IMR-90 (cell line): ENCODE data around the gene PTGS2. TPM values are rescaled to one million over a fixed set of nuclear protein-coding genes. Genes with fewer than 3 reads are reported as not detected.

Experiments
- ATAC-seq: fragments of 200-7000 bp; cut with Tn5 transposase; 2 replicates; pipeline ENCODE4 v1.9.1; 2020; ENCODE audit warnings: low read depth, mild to moderate bottlenecking, moderate library complexity
- BruUV-seq: library from RNA; stranded (reverse); fragments of 400-500 nt; replicated peaks from 2 replicates; lab custom pipeline; 2021; lab: Mats Ljungman, UMichigan
- CTCF ChIA-PET: fragments of 300-600 bp; formaldehyde crosslinking; extraction: SDS; loops from one replicate; lab custom pipeline; 2021; ENCODE audit warnings: antibody characterized with exemption; lab: Yijun Ruan, JAX
- POLR2A ChIA-PET: fragments of 300-600 bp; sonication (Branson Sonifier 250); formaldehyde crosslinking; loops from one replicate; lab custom pipeline; 2022; ENCODE audit warnings: antibody characterized with exemption; ENCODE audit not compliant: unreplicated experiment; lab: Charles Lee
- DNase-seq: peaks from one replicate; pipeline ENCODE4 v3.0.0; 2013
- H2AFZ ChIP-seq: replicated peaks from 2 replicates; pipeline ENCODE3; 2013; ENCODE audit warnings: low read length, mild to moderate bottlenecking; ENCODE audit not compliant: poor library complexity
- H2AK5ac ChIP-seq: 2 replicates; pipeline ENCODE4 v1.6.1; 2013; ENCODE audit warnings: low read depth, low read length, inconsistent platforms
- H2AK9ac ChIP-seq: replicated peaks from 2 replicates; pipeline ENCODE3; 2013; ENCODE audit warnings: mild to moderate bottlenecking, low read depth, low read length, moderate library complexity; ENCODE audit not compliant: poor library complexity
- H2BK120ac ChIP-seq: 2 replicates; pipeline ENCODE4 v1.6.1; 2013; ENCODE audit warnings: low read depth, low read length, inconsistent platforms
- H2BK15ac ChIP-seq: 3 replicates; pipeline ENCODE4 v1.6.1; 2013; ENCODE audit warnings: low read depth, low read length, inconsistent platforms
- H2BK20ac ChIP-seq: 2 replicates; pipeline ENCODE4 v1.6.1; 2013; ENCODE audit warnings: low read depth, mild to moderate bottlenecking, inconsistent platforms, low read length, moderate library complexity
- H2BK5ac ChIP-seq: 2 replicates; pipeline ENCODE4 v1.6.1; 2013; ENCODE audit warnings: mild to moderate bottlenecking, low read depth, low read length, inconsistent platforms; ENCODE audit not compliant: poor library complexity, severe bottlenecking
- H3K14ac ChIP-seq: replicated peaks from 2 replicates; pipeline ENCODE4 v1.6.1; 2013; ENCODE audit warnings: low read depth, low read length, inconsistent platforms
- H3K18ac ChIP-seq: 2 replicates; pipeline ENCODE4 v1.6.1; 2013; ENCODE audit warnings: low read depth, low read length, control low read depth
- H3K23ac ChIP-seq: 2 replicates; pipeline ENCODE4 v1.6.1; 2013; ENCODE audit warnings: low read depth, low read length, inconsistent platforms
- H3K27ac ChIP-seq: 2 replicates; pipeline ENCODE4 v1.5.1; 2013; ENCODE audit warnings: mild to moderate bottlenecking, control low read depth, low read length; ENCODE audit not compliant: insufficient read depth
- H3K27me3 ChIP-seq: 2 replicates; pipeline ENCODE4 v1.6.1; 2013; ENCODE audit warnings: low read length; ENCODE audit not compliant: control insufficient read depth, insufficient read depth
- H3K36me3 ChIP-seq: 2 replicates; pipeline ENCODE4 v1.6.1; 2013; ENCODE audit warnings: low read length, mixed read lengths; ENCODE audit not compliant: control insufficient read depth, insufficient read depth
- H3K4ac ChIP-seq: 2 replicates; pipeline ENCODE4 v1.6.1; 2013; ENCODE audit warnings: low read depth, low read length, inconsistent platforms
- H3K4me1 ChIP-seq: 2 replicates; pipeline ENCODE4 v1.6.1; 2013; ENCODE audit warnings: low read length, mixed read lengths; ENCODE audit not compliant: control insufficient read depth, insufficient read depth
- H3K4me2 ChIP-seq: 2 replicates; pipeline ENCODE4 v1.6.1; 2013; ENCODE audit warnings: low read depth, mild to moderate bottlenecking, control low read depth, low read length, moderate library complexity
- H3K4me3 ChIP-seq: 2 replicates; pipeline ENCODE4 v1.5.1; 2013; ENCODE audit warnings: low read depth, mild to moderate bottlenecking, control low read depth, low read length, moderate library complexity; ENCODE audit not compliant: insufficient read depth
- H3K56ac ChIP-seq: 2 replicates; pipeline ENCODE4 v1.6.1; 2013; ENCODE audit warnings: low read length, inconsistent platforms; ENCODE audit not compliant: insufficient read depth; ENCODE audit errors: extremely low read depth
- H3K79me1 ChIP-seq, 2 experiments: 2 replicates each; pipeline ENCODE4 v1.6.1; 2013; ENCODE audit warnings: low read length in 2 of 2, inconsistent platforms in 1 of 2, low read depth in 1 of 2
- H3K9ac ChIP-seq: 2 replicates; pipeline ENCODE4 v1.6.1; 2013; ENCODE audit warnings: low read depth, low read length, control low read depth
- H3K9me1 ChIP-seq: 2 replicates; pipeline ENCODE4 v1.6.1; 2013; ENCODE audit warnings: low read length, inconsistent platforms; ENCODE audit not compliant: insufficient read depth
- H3K9me3 ChIP-seq: 2 replicates; pipeline ENCODE4 v1.6.1; 2013; ENCODE audit warnings: low read length; ENCODE audit not compliant: control insufficient read depth, insufficient read depth
- H4K20me1 ChIP-seq: 2 replicates; pipeline ENCODE4 v1.6.1; 2013; ENCODE audit warnings: low read length, inconsistent platforms; ENCODE audit not compliant: insufficient read depth
- H4K5ac ChIP-seq: 2 replicates; pipeline ENCODE4 v1.6.1; 2013; ENCODE audit warnings: mild to moderate bottlenecking, low read depth, low read length, control low read depth
- H4K8ac ChIP-seq, 2 experiments: 2 replicates each; pipeline ENCODE4 v1.6.1; 2013; ENCODE audit warnings: low read depth in 2 of 2, low read length in 2 of 2, control low read depth in 1 of 2, inconsistent platforms in 1 of 2
- H4K91ac ChIP-seq: 2 replicates; pipeline ENCODE4 v1.6.1; 2013; ENCODE audit warnings: low read depth, low read length, inconsistent platforms; ENCODE audit not compliant: insufficient read depth
- BHLHE40 ChIP-seq: fragments of 150-350 bp; IDR thresholded peaks from 2 replicates; pipeline ENCODE4 v1.6.1; 2016; ENCODE audit warnings: mild to moderate bottlenecking, low read depth, low read length
- CEBPB ChIP-seq: IDR thresholded peaks from 2 replicates; pipeline ENCODE4 v1.6.1; 2012; ENCODE audit warnings: low read depth, low read length, improper control_type of control experiment
- FOS ChIP-seq: fragments of 150-350 bp; IDR thresholded peaks from 2 replicates; pipeline ENCODE4 v1.6.1; 2016; ENCODE audit warnings: low read depth, low read length
- MAZ ChIP-seq: IDR thresholded peaks from 2 replicates; pipeline ENCODE4 v1.6.1; 2012; ENCODE audit warnings: low read depth, mild to moderate bottlenecking, low read length, improper control_type of control experiment, moderate library complexity, borderline replicate concordance
- NFE2L2 ChIP-seq: fragments of 150-350 bp; IDR thresholded peaks from 2 replicates; pipeline ENCODE4 v1.6.1; 2016; ENCODE audit warnings: low read depth, mild to moderate bottlenecking, low read length
- RFX5 ChIP-seq: IDR thresholded peaks from 2 replicates; pipeline ENCODE4 v1.8.0; 2012; ENCODE audit warnings: low read depth, mild to moderate bottlenecking, low read length, moderate library complexity
- SMC3 ChIP-seq: fragments of 150-350 bp; IDR thresholded peaks from 2 replicates; pipeline ENCODE4 v1.6.1; 2016; ENCODE audit warnings: low read depth, mild to moderate bottlenecking, antibody characterized with exemption, low read length, moderate library complexity
- WGBS, 2 experiments: methylation state at CpG; one replicate each; pipeline versions ENCODE4 v1.1.5 to v1.1.7; 2013; ENCODE audit warnings: missing lambda C conversion rate in 2 of 2; ENCODE audit not compliant: insufficient read length in 1 of 2; ENCODE audit errors: extremely low coverage in 2 of 2; 5-methylcytosine and 5-hydroxymethylcytosine counted together
- dilution Hi-C: fragments of 300-500 bp; cut with HindIII; formaldehyde crosslinking; loops from one replicate; pipeline ENCODE4 v1.14.3; 2018; ENCODE audit warnings: low sequenced_read_pairs; ENCODE audit not compliant: unreplicated experiment
- in situ Hi-C: fragments of 300-500 bp; cut with MboI; formaldehyde crosslinking; loops from 3 replicates; pipeline ENCODE4 v1.14.3; 2019; ENCODE audit warnings: low sequenced_read_pairs, inconsistent platforms, mixed read lengths
- intact Hi-C: fragments of 100-400 bp; cut with micrococcal nuclease; formaldehyde crosslinking; loops from 2 replicates; pipeline ENCODE4 v1.10.0; 2022
- polyA plus RNA-seq, 3 experiments: library from polyadenylated mRNA; depleted of rRNA; stranded (reverse); fragments of >200 nt; gene quantifications; 2 replicates each; pipeline ENCODE4 v1.2.3, GENCODE V29; 2012; ENCODE audit warnings: low replicate concordance in 1 of 3
- total RNA-seq: library from RNA; depleted of rRNA; stranded (reverse); fragments of >200 nt; gene quantifications from 2 replicates; pipeline ENCODE4 v1.2.3, GENCODE V29; 2012
- TF ChIP-seq, protein P1 (sequence below): fragments of 150-350 bp; IDR thresholded peaks from 2 replicates; pipeline ENCODE4 v1.6.1; 2016; ENCODE audit warnings: low read depth, mild to moderate bottlenecking, low read length, moderate library complexity, borderline replicate concordance
- TF ChIP-seq, protein P2 (sequence below): fragments of 150-350 bp; IDR thresholded peaks from 2 replicates; pipeline ENCODE4 v1.6.1; 2017; ENCODE audit warnings: mild to moderate bottlenecking, antibody characterized with exemption, low read length, low read depth

The PTGS2 gene
- total and polyA plus RNA-seq, 2 of the 4 experiments (the other 2 are of a cell fraction), result 3.4 to 4.8 TPM

DNA sequence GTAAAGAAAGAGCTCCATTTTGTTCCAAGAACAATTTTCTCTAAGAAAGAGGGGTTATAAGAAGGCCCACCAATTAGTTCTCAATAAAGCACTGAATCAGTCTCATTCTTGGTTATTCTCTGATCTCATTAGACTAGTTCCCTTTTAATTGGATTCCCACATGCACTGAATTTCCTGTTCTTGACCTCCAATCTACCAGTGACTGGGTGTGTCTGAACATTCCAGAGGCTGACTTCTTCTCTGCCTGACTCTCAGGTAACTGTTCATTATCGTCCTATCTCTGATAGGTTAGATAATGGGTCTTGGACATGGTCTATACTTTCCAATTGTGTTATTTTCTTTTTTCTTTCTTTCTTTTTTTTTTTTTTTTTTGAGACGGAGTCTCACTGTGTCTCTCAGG is 22.7 kb downstream of the PTGS2 start:
- no peak overlapping the region for H2AFZ ChIP-seq
- in situ Hi-C loops (no loop called here), dilution Hi-C loops (no loop called here), intact Hi-C loops (no loop called here)
- ChIA-PET POLR2A (no interaction called here), CTCF (interaction anchor here (1.2 kb wide), 1 partner anchor 20 kb away, joined by 3 read pairs; no protein-coding TSS in a partner anchor)
- TF ChIP-seq, protein P1, sequence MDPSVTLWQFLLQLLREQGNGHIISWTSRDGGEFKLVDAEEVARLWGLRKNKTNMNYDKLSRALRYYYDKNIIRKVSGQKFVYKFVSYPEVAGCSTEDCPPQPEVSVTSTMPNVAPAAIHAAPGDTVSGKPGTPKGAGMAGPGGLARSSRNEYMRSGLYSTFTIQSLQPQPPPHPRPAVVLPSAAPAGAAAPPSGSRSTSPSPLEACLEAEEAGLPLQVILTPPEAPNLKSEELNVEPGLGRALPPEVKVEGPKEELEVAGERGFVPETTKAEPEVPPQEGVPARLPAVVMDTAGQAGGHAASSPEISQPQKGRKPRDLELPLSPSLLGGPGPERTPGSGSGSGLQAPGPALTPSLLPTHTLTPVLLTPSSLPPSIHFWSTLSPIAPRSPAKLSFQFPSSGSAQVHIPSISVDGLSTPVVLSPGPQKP, result no peak
- TF ChIP-seq CEBPB, result no peak
- TF ChIP-seq RFX5, result no peak
- TF ChIP-seq FOS, result no peak
- TF ChIP-seq MAZ, result no peak
- TF ChIP-seq, protein P2, sequence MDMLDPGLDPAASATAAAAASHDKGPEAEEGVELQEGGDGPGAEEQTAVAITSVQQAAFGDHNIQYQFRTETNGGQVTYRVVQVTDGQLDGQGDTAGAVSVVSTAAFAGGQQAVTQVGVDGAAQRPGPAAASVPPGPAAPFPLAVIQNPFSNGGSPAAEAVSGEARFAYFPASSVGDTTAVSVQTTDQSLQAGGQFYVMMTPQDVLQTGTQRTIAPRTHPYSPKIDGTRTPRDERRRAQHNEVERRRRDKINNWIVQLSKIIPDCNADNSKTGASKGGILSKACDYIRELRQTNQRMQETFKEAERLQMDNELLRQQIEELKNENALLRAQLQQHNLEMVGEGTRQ, result no peak
- no peak for TF ChIP-seq NFE2L2
- no peak for TF ChIP-seq BHLHE40
- TF ChIP-seq SMC3, result no peak
- no CpG with 5 or more reads among the region's 2 CpGs for WGBS, 2 experiments
- H4K5ac ChIP-seq, result no peak overlapping the region
- no peaks in the 10 kb centered on the region for H3K79me1 ChIP-seq
- no peak overlapping the region for H2AK9ac ChIP-seq
- H2BK15ac ChIP-seq, result no peak overlapping the region
- H3K4me2 ChIP-seq, result no peak overlapping the region
- H2BK20ac ChIP-seq, result no peak overlapping the region
- no peak overlapping the region for H3K4ac ChIP-seq
- H3K36me3 ChIP-seq, result no peaks in the 10 kb centered on the region
- no peak overlapping the region for H3K56ac ChIP-seq
- H3K18ac ChIP-seq, result no peak overlapping the region
- H3K14ac ChIP-seq, result no peak overlapping the region
- H2BK5ac ChIP-seq, result no peak overlapping the region
- no peaks in the 10 kb centered on the region for H3K27me3 ChIP-seq
- BruUV-seq, result no TSS peak
- no peaks in the 10 kb centered on the region for H3K9me1 ChIP-seq
- H4K20me1 ChIP-seq, result no peaks in the 10 kb centered on the region
- H3K9me3 ChIP-seq, result no peaks in the 10 kb centered on the region
- H3K9ac ChIP-seq, result no peak overlapping the region
- no peaks in the 10 kb centered on the region for H3K4me1 ChIP-seq
- H4K8ac ChIP-seq, result no peak overlapping the region
- ATAC-seq, result no peak
- no peak overlapping the region for H2BK120ac ChIP-seq
- H3K23ac ChIP-seq, result no peak overlapping the region
- H4K91ac ChIP-seq, result no peak overlapping the region
- no peak for DNase-seq
- no peak overlapping the region for H2AK5ac ChIP-seq
- no peak overlapping the region for H3K27ac ChIP-seq
- H3K4me3 ChIP-seq, result no peak overlapping the region
